Spleen (tissue), 7 donors: ENCODE data around the gene ZNF230.

Experiments used
- POLR2A ChIP-seq, 3 donors: fragments of 450-650 bp; IDR thresholded peaks; one replicate each; pipeline ENCODE4 v1.5.1; 2017; ENCODE audit warnings: antibody characterized with exemption in 3 of 3, mild to moderate bottlenecking in 1 of 3
- TF ChIP-seq, protein P1 (sequence below), 11 experiments: fragments of 200-600 bp in 7 of 11; fragments of 450-650 bp in 4 of 11; sonication (generic) in 4 of 11; IDR thresholded peaks in 8 of 11; conservative IDR thresholded peaks in 3 of 11; 1 replicate in 7 of 11; 2 replicates in 4 of 11; pipeline versions ENCODE4 v1.4.0 to v1.8.0; 2016 to 2021; ENCODE audit warnings: antibody characterized with exemption in 11 of 11, inconsistent platforms in 4 of 11, mild to moderate bottlenecking in 1 of 11
- donor health status: DM: no; HTN: no; CAD: no; lungs with moderate emphysema.
- donor health status: DM: no; HTN: no; CAD: no.
- donor health status: DM: no; HTN: no; CAD: no.

DNA sequence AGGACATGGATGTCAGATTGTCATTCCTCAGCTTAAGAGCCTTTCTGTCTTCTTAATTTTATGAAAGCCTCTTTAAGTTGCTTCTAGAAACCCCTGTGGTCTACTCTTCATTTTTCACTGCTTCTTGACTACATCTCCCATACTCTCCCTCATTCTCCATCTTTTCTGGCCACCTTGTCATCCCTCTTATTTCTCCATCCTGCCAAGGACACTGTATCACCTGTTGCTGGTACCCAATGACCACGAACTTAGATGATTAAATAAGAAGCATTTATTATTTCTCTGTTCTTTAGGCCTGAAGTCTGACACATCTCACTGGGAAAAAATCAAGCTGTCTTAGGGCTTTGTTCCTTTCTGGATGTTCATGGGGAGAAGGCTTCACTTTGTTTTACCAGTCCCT is 58.3 kb downstream of the ZNF230 start:
- TF ChIP-seq, protein P1, sequence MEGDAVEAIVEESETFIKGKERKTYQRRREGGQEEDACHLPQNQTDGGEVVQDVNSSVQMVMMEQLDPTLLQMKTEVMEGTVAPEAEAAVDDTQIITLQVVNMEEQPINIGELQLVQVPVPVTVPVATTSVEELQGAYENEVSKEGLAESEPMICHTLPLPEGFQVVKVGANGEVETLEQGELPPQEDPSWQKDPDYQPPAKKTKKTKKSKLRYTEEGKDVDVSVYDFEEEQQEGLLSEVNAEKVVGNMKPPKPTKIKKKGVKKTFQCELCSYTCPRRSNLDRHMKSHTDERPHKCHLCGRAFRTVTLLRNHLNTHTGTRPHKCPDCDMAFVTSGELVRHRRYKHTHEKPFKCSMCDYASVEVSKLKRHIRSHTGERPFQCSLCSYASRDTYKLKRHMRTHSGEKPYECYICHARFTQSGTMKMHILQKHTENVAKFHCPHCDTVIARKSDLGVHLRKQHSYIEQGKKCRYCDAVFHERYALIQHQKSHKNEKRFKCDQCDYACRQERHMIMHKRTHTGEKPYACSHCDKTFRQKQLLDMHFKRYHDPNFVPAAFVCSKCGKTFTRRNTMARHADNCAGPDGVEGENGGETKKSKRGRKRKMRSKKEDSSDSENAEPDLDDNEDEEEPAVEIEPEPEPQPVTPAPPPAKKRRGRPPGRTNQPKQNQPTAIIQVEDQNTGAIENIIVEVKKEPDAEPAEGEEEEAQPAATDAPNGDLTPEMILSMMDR (IDR thresholded peaks at IDR 0.05 in 8 of 11, conservative IDR thresholded peaks at IDR 0.05 in 3 of 11): no peak
- TF ChIP-seq POLR2A (IDR thresholded peaks at IDR 0.05): no peak
